ENCODE results near the gene CRYAB. TPM values are rescaled to one million over a fixed set of nuclear protein-coding genes. Genes with fewer than 3 reads are reported as not detected.

Gene CRYAB, protein sequence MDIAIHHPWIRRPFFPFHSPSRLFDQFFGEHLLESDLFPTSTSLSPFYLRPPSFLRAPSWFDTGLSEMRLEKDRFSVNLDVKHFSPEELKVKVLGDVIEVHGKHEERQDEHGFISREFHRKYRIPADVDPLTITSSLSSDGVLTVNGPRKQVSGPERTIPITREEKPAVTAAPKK
- total RNA-seq (2021) (not detected in 2 replicates), Bru-seq, nascent RNA (percentile 11 among the genes with signal in this experiment), BruChase-seq, experiment 1, labeled RNA remaining after a 2-hour chase (percentile 5 among the genes with signal in this experiment), BruChase-seq, experiment 2, labeled RNA remaining after a 6-hour chase (not detected)
- long read RNA-seq, partial matches to known transcripts: 0 of 1 reads
- long read RNA-seq, other reads (novel, unspliced or antisense): 0 of 1 reads

DNA sequence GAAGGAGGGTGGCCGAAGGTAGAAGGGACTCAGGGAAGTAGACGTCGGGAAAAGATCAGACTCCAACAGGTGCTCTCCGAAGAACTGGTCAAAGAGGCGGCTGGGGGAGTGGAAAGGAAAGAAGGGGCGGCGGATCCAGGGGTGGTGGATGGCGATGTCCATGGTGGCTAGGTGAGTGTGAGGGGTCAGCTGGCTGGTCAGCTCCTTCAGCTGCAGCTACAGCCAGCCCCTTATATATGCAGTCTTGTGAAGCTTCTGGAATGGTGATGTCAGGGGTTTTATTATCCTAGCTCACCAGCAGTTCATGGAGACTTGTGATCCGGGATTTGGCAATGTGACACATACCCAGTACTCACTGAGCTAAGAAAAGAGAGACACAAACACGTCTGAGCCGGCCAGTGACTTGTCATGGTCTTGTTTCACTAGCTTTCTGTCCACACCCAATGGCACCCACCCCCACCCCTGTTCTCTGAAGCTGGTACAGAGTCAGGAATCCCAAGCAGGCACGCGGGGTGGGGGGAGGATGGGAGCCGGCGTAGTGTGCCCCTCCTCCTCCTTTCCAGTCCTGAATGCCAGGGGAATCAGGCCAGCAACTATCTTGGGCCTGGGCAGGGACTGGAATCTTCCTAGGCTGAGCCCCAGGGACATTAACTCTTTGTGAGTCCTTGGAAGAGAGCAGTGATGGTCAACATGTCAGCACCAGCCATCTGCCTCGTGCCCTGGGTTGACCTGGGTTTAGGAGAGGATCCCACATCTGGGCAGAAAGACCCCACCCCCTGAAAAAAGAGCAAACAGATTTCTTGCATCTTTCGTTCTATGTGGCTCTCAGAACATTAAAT is at the start of gene CRYAB:
Gene CRYAB (minus strand): TSS at position 208 of the 839 bp plus-strand sequence. CDS start 46 bp downstream, at position 162.
- no peaks in the 10 kb centered on the region for H3K9me2 ChIP-seq (ENCODE audit: insufficient read depth)
- peaks cover 6% of the 10 kb centered on the region; the same call in 1 of the 2 replicates for H3K4me1 ChIP-seq (replicated peaks; ENCODE audit: insufficient read depth)
- POLR2A ChIA-PET (ENCODE audit: unreplicated experiment): no interaction called here
- no peaks in the 10 kb centered on the region for H3K36me3 ChIP-seq (ENCODE audit: low read depth)
- H3K79me2 ChIP-seq (ENCODE audit: low read depth): no peaks in the 10 kb centered on the region
- H3K4me2 ChIP-seq: peak within 1 kb of the TSS; percentile 32; the same call in 1 of the 2 replicates
- no peak within 1 kb of the TSS for H3K27ac ChIP-seq
- TF ChIP-seq, protein P1, sequence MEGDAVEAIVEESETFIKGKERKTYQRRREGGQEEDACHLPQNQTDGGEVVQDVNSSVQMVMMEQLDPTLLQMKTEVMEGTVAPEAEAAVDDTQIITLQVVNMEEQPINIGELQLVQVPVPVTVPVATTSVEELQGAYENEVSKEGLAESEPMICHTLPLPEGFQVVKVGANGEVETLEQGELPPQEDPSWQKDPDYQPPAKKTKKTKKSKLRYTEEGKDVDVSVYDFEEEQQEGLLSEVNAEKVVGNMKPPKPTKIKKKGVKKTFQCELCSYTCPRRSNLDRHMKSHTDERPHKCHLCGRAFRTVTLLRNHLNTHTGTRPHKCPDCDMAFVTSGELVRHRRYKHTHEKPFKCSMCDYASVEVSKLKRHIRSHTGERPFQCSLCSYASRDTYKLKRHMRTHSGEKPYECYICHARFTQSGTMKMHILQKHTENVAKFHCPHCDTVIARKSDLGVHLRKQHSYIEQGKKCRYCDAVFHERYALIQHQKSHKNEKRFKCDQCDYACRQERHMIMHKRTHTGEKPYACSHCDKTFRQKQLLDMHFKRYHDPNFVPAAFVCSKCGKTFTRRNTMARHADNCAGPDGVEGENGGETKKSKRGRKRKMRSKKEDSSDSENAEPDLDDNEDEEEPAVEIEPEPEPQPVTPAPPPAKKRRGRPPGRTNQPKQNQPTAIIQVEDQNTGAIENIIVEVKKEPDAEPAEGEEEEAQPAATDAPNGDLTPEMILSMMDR (conservative IDR thresholded peaks at IDR 0.05): no peak
- TF ChIP-seq EZH2 (IDR thresholded peaks at IDR 0.05; ENCODE audit: low read depth): no peak
- no peak within 1 kb of the TSS for H3K4me3 ChIP-seq
- CTCF ChIA-PET: no interaction called here
- no peaks in the 10 kb centered on the region for H3K27me3 ChIP-seq (ENCODE audit: insufficient read depth, low read depth)
- no peaks in the 10 kb centered on the region for H4K20me1 ChIP-seq (ENCODE audit: insufficient read depth)
- BruUV-seq (replicated peaks): no TSS peak
- no peak within 1 kb of the TSS for H2AFZ ChIP-seq
- intact Hi-C loops (cut with micrococcal nuclease; ENCODE audit: unreplicated experiment): no loop called here
- H3F3A ChIP-seq (ENCODE audit: insufficient read depth, low read depth): no peaks in the 10 kb centered on the region
- DNase-seq: peak; percentile 48 to 53
- H3K9me3 ChIP-seq (ENCODE audit: insufficient read depth, low read depth): no peaks in the 10 kb centered on the region

DNA sequence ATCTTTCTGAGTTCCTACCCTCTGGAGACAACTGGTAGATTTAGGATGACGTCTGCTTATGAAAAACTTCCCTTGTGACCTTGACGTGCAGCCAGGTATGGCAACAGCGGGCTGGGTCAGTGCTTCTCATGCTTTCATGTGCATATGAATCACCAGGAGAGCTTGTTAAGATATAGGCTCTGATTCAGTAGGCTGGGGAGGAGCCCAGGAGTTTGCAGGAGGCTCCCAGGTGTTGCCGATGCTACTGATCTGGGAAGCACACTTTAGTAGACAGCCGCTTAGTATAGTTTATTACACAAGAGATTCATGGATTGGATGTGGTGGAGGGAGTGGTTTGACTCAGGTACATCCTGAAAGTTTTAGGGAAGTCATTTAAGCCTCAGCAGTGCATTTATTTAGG is 49.3 kb upstream of the CRYAB start:
- H4K20me1 ChIP-seq (ENCODE audit: insufficient read depth): no peaks in the 10 kb centered on the region
- peaks cover 8% of the 10 kb centered on the region for H3K4me1 ChIP-seq (replicated peaks; ENCODE audit: insufficient read depth)
- H3K4me3 ChIP-seq: no peak overlapping the region
- DNase-seq: peak; percentile 36 to 87
- TF ChIP-seq, protein P1 (conservative IDR thresholded peaks at IDR 0.05): no peak
- no peak for TF ChIP-seq EZH2 (IDR thresholded peaks at IDR 0.05; ENCODE audit: low read depth)
- H3K4me2 ChIP-seq: peak overlapping the region; percentile 23
- no peaks in the 10 kb centered on the region for H3K79me2 ChIP-seq (ENCODE audit: low read depth)
- CTCF ChIA-PET: no interaction called here
- no peak overlapping the region for H2AFZ ChIP-seq
- H3K9me2 ChIP-seq (ENCODE audit: insufficient read depth): no peaks in the 10 kb centered on the region
- no peaks in the 10 kb centered on the region for H3K27me3 ChIP-seq (ENCODE audit: insufficient read depth, low read depth)
- POLR2A ChIA-PET (ENCODE audit: unreplicated experiment): interaction anchor here (0.6 kb wide), 1 partner anchor 19 kb away, joined by 8 read pairs; no protein-coding TSS in a partner anchor
- H3F3A ChIP-seq (ENCODE audit: insufficient read depth, low read depth): peaks cover 9% of the 10 kb centered on the region; the same call in 1 of the 2 replicates
- H3K36me3 ChIP-seq (ENCODE audit: low read depth): no peaks in the 10 kb centered on the region
- H3K9me3 ChIP-seq (ENCODE audit: insufficient read depth, low read depth): no peaks in the 10 kb centered on the region
- intact Hi-C loops (cut with micrococcal nuclease; ENCODE audit: unreplicated experiment): no loop called here
- no peak overlapping the region; the same call in 1 of the 2 replicates for H3K27ac ChIP-seq
- BruUV-seq (replicated peaks): no TSS peak

DNA sequence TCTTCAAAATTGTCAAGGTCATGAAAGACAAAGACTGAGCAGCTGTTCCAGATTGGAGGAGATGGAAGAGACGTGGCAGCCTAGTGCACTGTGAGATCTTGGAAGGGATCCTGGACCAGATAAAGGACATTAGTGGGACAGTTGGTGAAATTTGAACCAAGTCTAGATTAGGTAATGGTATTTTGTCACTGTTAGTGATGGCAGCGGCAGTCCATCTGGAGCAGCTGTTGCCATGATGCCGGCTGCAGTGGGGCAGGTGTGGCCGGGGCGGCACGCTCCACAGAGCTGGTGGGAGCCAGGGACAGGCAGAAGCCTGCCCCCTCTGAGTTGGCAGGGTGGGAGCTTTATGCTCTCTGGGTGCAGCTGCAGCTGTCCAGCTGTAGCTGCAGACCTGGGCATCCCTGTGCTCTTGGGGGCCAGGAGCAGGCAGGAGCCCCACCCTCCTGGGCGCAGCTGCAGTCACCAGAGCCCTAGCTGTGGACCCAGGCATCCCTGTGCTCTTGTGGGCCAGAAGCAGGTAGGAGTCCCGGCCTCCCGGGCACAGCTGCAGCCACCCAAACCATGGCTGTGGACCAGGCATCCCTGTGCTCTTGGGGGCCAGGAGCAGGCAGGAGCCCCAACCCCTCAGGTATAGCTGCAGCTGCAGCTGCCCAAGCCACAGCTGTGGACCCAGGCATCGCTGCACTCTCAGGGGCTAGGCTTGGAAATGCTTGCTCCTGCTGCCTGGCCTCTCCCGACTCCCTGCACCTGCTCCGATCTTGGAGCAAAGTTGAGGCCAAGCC is 46.3 kb upstream of the CRYAB start:
- Histone ChIP-seq H3K4me1 (replicated peaks; ENCODE audit: insufficient read depth) (peaks cover 8% of the 10 kb centered on the region), H3K4me2 (no peak overlapping the region), H3K9me3 (ENCODE audit: insufficient read depth, low read depth) (no peaks in the 10 kb centered on the region), H3K4me3 (no peak overlapping the region), H3F3A (ENCODE audit: insufficient read depth, low read depth) (peaks cover 9% of the 10 kb centered on the region; the same call in 1 of the 2 replicates), H2AFZ (no peak overlapping the region), H3K27me3 (ENCODE audit: insufficient read depth, low read depth) (no peaks in the 10 kb centered on the region), H3K9me2 (ENCODE audit: insufficient read depth) (no peaks in the 10 kb centered on the region), H3K36me3 (ENCODE audit: low read depth) (no peaks in the 10 kb centered on the region), H3K27ac (no peak overlapping the region), H3K79me2 (ENCODE audit: low read depth) (no peaks in the 10 kb centered on the region), H4K20me1 (ENCODE audit: insufficient read depth) (no peaks in the 10 kb centered on the region)
- DNase-seq: no peak
- TF ChIP-seq EZH2 (IDR thresholded peaks at IDR 0.05; ENCODE audit: low read depth): no peak
- TF ChIP-seq, protein P1 (conservative IDR thresholded peaks at IDR 0.05): no peak
- CTCF ChIA-PET: no interaction called here
- POLR2A ChIA-PET (ENCODE audit: unreplicated experiment): no interaction called here
- BruUV-seq (replicated peaks): no TSS peak
- intact Hi-C loops (cut with micrococcal nuclease; ENCODE audit: unreplicated experiment): no loop called here
